ENCODE measurements around the gene FXR1. TPM values are rescaled to one million over a fixed set of nuclear protein-coding genes. Genes with fewer than 3 reads are reported as not detected.

The FXR1 gene
- total and polyA plus RNA-seq, 2 of the 13 experiments (the other 11 are each of a cell fraction or from before 2014, with no cell fraction given) = 104 to 132 TPM

- no peak overlapping the region for H3K4me3 ChIP-seq (replicated peaks in 1 of 3; ENCODE audit: insufficient read depth in 1 of 3, low read depth in 2 of 3, low read length in 3 of 3)
- no peak overlapping the region for H3K9ac ChIP-seq (ENCODE audit: insufficient read depth, low read depth, low read length)
- TF ChIP-seq, protein P1, sequence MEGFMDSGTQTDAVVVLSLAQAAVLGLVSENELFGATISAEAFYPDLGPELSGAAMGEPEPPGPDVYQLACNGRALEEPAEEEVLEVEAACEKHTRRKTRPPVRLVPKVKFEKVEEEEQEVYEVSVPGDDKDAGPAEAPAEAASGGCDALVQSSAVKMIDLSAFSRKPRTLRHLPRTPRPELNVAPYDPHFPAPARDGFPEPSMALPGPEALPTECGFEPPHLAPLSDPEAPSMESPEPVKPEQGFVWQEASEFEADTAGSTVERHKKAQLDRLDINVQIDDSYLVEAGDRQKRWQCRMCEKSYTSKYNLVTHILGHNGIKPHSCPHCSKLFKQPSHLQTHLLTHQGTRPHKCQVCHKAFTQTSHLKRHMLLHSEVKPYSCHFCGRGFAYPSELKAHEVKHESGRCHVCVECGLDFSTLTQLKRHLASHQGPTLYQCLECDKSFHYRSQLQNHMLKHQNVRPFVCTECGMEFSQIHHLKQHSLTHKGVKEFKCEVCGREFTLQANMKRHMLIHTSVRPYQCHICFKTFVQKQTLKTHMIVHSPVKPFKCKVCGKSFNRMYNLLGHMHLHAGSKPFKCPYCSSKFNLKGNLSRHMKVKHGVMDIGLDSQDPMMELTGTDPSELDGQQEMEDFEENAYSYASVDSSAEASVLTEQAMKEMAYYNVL (CRISPR knock-in tag; IDR thresholded peaks at IDR 0.05; ENCODE audit: borderline replicate concordance) = no peak
- TF ChIP-seq SCMH1 (CRISPR knock-in tag; IDR thresholded peaks at IDR 0.05; ENCODE audit: borderline replicate concordance) (no peak), EED (CRISPR knock-in tag; IDR thresholded peaks at IDR 0.05) (no peak), ZNF264 (CRISPR knock-in tag; IDR thresholded peaks at IDR 0.05) (no peak), ZNF343 (CRISPR knock-in tag; IDR thresholded peaks at IDR 0.05) (no peak), CEBPG (CRISPR knock-in tag; IDR thresholded peaks at IDR 0.05) (no peak), TOE1 (CRISPR knock-in tag; IDR thresholded peaks at IDR 0.05) (no peak), ELF4 (CRISPR knock-in tag; IDR thresholded peaks at IDR 0.05; ENCODE audit: borderline replicate concordance) (no peak), ZNF207 (IDR thresholded peaks at IDR 0.05; ENCODE audit: borderline replicate concordance) (no peak), ATF1 (CRISPR knock-in tag; IDR thresholded peaks at IDR 0.05) (no peak), ZNF550 (CRISPR knock-in tag; IDR thresholded peaks at IDR 0.05; ENCODE audit: borderline replicate concordance) (no peak), SALL1 (CRISPR knock-in tag; IDR thresholded peaks at IDR 0.05) (no peak), KLF13 (CRISPR knock-in tag; IDR thresholded peaks at IDR 0.05) (no peak), MLLT10 (CRISPR knock-in tag; IDR thresholded peaks at IDR 0.05) (no peak), MTF2 (CRISPR knock-in tag; IDR thresholded peaks at IDR 0.05; ENCODE audit: borderline replicate concordance) (no peak), ZNF383 (CRISPR knock-in tag; IDR thresholded peaks at IDR 0.05; ENCODE audit: borderline replicate concordance) (no peak), MYPOP (CRISPR knock-in tag; IDR thresholded peaks at IDR 0.05) (no peak), FOXK2 (IDR thresholded peaks at IDR 0.05) (no peak), HNRNPLL (IDR thresholded peaks at IDR 0.05; ENCODE audit: low read depth, low read length, poor library complexity, severe bottlenecking) (no peak), ZNF138 (CRISPR knock-in tag; IDR thresholded peaks at IDR 0.05; ENCODE audit: low read depth) (no peak)
- intact Hi-C loops (cut with micrococcal nuclease; ENCODE audit: unreplicated experiment) (no loop called here), in situ Hi-C loops (cut with HindIII; ENCODE audit: extremely low pct_ligation_motif_present, low pct_unique_long_range_greater_than_20kb) (no loop called here)
- ChIA-PET CTCF (ENCODE audit: low intra/inter-chr PET ratio, low total read pairs) (no interaction called here), POLR2A (no interaction called here)
- no peak overlapping the region for H3K27ac ChIP-seq (ENCODE audit: extremely low read length, insufficient read depth, low read length)
- H2AFZ ChIP-seq (ENCODE audit: low read length) = no peak overlapping the region
- no TSS peak for BruUV-seq (replicated peaks)
- no peaks in the 10 kb centered on the region for H3K27me3 ChIP-seq (ENCODE audit: control insufficient read depth in 1 of 2, insufficient read depth in 2 of 2, low read length in 2 of 2)
- no peaks in the 10 kb centered on the region for H3K9me3 ChIP-seq (ENCODE audit: low read length)
- H3K36me3 ChIP-seq (replicated peaks in 1 of 2; ENCODE audit: control insufficient read depth in 1 of 2, insufficient read depth in 2 of 2, low read length in 2 of 2) = peaks cover 0 to 54% of the 10 kb centered on the region in 2 experiments; a peak in 4 of 5 replicates
- no peak overlapping the region for H3K4me2 ChIP-seq (ENCODE audit: low read depth, low read length)
- 99% methylated on average over 6 of the region's 6 CpGs for WGBS (ENCODE audit: low lambda C conversion rate)
- H3K79me2 ChIP-seq (ENCODE audit: insufficient read depth, low read length) = no peaks in the 10 kb centered on the region
- no peak for DNase-seq (ENCODE audit: low spot score)
- no peaks in the 10 kb centered on the region for H3K4me1 ChIP-seq (ENCODE audit: insufficient read depth, low read length)
- FAIRE-seq = no peak
- no peaks in the 10 kb centered on the region; the same call in 1 of the 2 replicates for H4K20me1 ChIP-seq (ENCODE audit: insufficient read depth, low read length)
- ATAC-seq = no peak
Observed at GRCh38 chr3:180970931-180971330, 58.5 kb downstream of the FXR1 start.
